HPDE6-E6E7 (cell line): ENCODE data around the gene ECT2.
"Not testable (repeated sequence)": the region's sequence is repeated elsewhere in the genome, so short reads cannot be mapped to it uniquely, and the experiment has no call there.

Experiments used
- DNase-seq: peaks from one replicate; pipeline ENCODE4 v3.0.0; 2011; ENCODE audit warnings: missing footprints; ENCODE audit errors: extremely low spot score

Gene ECT2

DNA sequence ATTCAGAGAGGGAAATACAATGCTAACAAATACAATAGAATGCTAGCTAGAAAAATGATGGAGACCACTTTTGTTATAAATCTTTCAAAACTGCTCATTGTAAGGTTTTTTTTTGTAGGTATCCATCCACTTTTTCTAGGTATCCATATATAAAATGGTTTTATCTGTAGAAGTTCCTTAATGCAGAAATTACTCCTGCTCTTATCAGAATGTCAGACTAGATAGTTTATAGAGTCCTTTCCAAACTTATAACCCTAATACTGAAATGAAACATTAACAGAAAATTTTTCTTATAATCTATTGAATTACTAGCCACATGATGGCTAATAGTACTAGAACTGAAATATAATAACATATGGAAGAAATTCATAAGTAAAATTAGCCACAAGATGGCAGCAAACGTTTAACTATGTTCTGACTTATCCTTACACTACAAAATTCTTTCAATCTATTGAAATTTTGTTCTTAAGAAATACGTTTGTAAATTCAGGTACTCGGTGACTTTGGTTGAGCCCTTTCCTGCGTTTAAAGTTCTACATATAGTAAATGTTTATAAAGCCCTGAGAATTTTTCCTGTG is 58.5 kb downstream of the ECT2 start:
- DNase-seq = no peak

- no peak for DNase-seq
Measured at GRCh38 chr3:172811099-172811498, 60.6 kb downstream of the ECT2 start.

DNA sequence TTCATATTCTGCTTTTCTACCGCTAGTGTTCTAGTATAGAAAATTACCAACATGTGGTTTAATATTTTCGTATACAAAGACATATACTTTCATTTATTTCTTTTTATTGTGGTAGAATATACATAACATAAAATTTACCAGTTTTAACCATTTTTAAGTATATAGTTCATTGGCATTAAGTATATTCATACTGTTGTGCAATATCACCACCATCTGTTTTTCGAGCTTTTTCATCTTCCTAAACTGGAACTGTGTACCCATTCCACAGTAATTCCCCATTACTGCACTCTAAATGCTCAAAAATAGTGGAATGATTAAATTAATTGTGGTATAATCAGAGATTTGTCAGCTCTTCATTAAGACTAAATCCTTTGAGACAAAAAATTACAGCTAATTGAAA is 62.9 kb downstream of the ECT2 start:
- no peak for DNase-seq

DNA sequence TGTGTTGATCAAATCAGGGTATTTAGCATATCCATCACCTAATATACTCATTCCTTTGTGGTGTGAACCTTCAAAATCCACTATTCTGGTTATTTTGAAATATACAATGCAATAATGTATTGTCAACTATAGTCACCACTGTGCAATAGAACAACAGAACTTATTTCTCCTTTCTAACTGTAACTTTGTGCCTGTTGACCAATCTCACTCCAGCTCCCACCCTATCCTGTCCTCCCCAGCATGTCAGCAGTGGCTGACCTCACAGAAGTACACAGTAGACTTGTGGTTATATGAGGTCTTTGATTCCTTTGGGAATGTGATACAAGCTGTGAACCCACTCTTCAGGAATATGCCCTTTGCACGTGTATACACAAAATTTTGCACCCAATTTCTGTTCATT is 64.2 kb downstream of the ECT2 start:
- no peak for DNase-seq

- no peak for DNase-seq
Measured at GRCh38 chr3:172815857-172816256, 65.3 kb downstream of the ECT2 start.

- no peak for DNase-seq
Measured at GRCh38 chr3:172816281-172816680, 65.8 kb downstream of the ECT2 start.

- no peak for DNase-seq
Measured at GRCh38 chr3:172816968-172817367, 66.4 kb downstream of the ECT2 start.

DNA sequence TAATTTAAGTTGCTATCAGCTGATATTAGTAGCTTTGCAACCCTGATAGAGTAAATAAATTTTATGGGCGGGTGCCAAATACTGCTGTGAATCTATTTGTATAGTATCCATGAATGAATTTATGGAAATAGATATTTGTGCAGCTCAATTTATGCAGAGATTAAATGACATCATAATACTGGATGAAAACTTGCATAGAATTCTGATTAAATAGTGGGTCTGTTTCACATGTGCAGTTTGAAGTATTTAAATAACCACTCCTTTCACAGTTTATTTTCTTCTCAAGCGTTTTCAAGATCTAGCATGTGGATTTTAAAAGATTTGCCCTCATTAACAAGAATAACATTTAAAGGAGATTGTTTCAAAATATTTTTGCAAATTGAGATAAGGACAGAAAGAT is 70.0 kb downstream of the ECT2 start:
- no peak for DNase-seq

GRCh38 chr3:172824229-172824628 is 73.7 kb downstream of the ECT2 start:
- DNase-seq = no peak

DNA sequence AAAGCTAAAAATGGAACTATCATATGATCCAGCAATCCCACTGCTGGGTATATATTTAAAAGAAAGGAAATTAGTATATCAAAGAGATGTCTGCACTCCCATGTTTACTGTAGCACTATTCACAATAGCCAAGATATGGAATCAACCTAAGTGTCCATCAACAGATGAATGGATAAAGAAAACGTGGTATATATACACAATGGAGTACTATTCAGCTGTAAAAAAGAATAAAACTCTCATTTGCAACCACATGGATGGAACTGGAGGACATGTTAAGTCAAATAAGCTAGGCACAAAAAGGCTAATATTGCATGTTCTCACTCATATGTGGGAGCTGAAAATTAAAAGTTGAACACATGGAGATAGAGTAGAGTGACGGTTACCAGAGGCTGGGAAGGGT is 76.7 kb downstream of the ECT2 start:
- DNase-seq = not testable (repeated sequence)

- DNase-seq = no peak
Measured at GRCh38 chr3:172832983-172833382, 82.5 kb downstream of the ECT2 start.

DNA sequence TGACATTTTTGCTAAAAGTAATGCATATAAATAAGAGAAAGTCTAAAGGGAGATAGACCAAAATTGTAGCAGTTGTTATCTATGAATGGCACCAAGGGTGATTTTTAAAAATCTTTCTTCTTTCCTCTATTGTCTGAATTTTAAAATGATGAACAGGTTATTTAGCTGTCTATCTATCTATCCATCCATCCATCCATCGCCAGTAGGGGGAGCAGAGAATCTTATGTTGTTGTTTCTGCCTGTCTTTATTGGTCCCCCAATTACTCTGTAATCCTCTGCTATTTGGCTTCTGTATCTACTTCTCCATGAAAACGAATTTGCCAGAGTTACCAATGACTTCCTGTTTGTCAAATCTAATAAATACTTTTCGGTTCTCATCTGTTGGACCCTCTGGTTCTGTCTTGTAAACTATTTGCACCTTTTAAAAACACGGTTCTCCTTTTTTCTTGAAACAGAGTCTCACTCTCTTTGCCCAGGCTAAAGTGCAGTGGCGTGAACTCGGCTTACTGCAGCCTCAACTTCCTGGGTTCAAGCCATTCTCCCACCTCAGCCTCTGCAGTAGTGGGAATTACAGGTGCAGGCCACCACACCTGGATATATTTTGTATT is 86.0 kb downstream of the ECT2 start:
- no peak for DNase-seq

DNA sequence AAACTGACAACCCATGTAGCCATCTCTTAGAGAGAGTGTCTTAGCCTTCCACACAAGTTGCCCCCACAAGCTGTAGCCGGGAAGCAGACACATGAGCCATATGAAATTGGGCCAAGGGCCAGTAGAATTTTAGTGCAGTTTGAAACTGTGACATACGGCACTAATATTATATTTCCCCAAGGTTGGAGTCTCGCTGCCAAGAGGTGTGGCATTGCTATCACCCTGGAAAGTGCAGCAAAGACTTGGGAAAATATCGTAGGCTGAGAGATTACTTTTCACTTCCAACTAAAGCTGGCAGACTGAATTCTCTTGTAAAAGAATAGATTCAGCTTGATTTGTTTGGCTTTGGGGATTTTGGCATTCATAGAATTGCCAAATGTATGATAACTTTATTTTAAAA is 89.2 kb downstream of the ECT2 start:
- DNase-seq = no peak

GRCh38 chr3:172840463-172840862 is 89.9 kb downstream of the ECT2 start:
- no peak for DNase-seq

- no peak for DNase-seq
Measured at GRCh38 chr3:172840913-172841312, 90.4 kb downstream of the ECT2 start.

GRCh38 chr3:172844428-172844827 is 93.9 kb downstream of the ECT2 start:
- no peak for DNase-seq

GRCh38 chr3:172846103-172846561 is 95.6 kb downstream of the ECT2 start:
- no peak for DNase-seq

- DNase-seq = no peak
Measured at GRCh38 chr3:172846706-172847105, 96.2 kb downstream of the ECT2 start.

DNA sequence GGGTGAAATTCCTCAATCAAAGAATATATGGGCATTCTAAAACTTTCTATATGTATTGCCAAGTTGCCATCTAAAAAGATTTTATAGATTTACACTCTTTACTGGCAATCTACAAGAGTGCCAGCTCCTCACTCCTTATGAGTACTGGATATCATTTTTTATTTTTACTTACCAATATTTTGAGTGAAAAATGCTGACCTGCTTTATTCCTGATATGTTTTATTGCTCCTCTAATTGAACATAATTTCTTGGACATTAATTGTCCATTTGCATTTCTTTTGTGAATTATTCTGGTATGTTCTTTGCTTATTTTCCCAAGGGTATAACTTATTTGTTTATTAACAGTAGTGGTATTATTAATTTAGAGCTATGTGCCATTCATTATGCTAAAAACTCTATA is 96.8 kb downstream of the ECT2 start:
- DNase-seq = no peak

GRCh38 chr3:172848910-172849309 is 98.4 kb downstream of the ECT2 start:
- no peak for DNase-seq

GRCh38 chr3:172853005-172853404 is 102.5 kb downstream of the ECT2 start:
- no peak for DNase-seq

- no peak for DNase-seq
Measured at GRCh38 chr3:172853921-172854666, 103.6 kb downstream of the ECT2 start.

DNA sequence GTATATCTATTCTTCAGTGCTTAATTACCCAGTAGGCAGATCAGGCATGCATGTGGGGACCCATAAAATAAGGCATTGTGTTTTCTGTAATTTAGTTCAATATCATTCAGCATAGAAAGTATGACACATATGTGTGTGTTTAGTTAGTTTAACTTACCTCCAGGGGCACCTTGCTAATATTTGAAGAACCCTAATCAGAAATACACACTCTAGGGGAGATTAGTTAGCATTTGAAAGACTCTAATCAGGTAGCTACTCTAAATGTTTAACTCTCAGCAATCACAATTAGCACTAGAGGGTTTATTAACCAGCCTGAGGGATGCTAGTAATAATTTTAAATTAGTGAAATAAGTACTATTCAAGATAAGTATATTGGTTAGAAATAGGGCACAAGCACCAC is 104.5 kb downstream of the ECT2 start:
- no peak for DNase-seq
